Skin epidermis (tissue), 12 donors: ENCODE measurements around the gene RFNG.

Experiments used
- H3K27ac ChIP-seq, 21 experiments: fragments of 200-600 bp; sonication (generic) in 11 of 21; one replicate each; pipeline ENCODE4 v1.5.0; 2020; ENCODE audit warnings: mild to moderate bottlenecking in 3 of 21, inconsistent platforms in 2 of 21, moderate library complexity in 2 of 21
- H3K4me3 ChIP-seq, 7 experiments: fragments of 200-600 bp; sonication (generic) in 2 of 7; one replicate each; pipeline ENCODE4 v1.5.0; 2020; ENCODE audit warnings: inconsistent platforms in 2 of 7, mild to moderate bottlenecking in 2 of 7, moderate library complexity in 1 of 7

RFNG gene

GRCh38 chr17:82021900-82022309 is 29.7 kb downstream of the RFNG start:
- Histone ChIP-seq H3K4me3 (peak overlapping the region; percentile 66 to 99 (median 70)), H3K27ac (peak overlapping the region in 18 of 21 experiments; percentile 40 to 87 (median 79))

GRCh38 chr17:82021107-82021899 is 30.3 kb downstream of the RFNG start:
- H3K27ac ChIP-seq = peak overlapping the region in 8 of 21 experiments; percentile 58 to 87 (median 80)
- H3K4me3 ChIP-seq = peak overlapping the region in 5 of 7 experiments; percentile 66 to 99 (median 69)

GRCh38 chr17:82020572-82021106 is 31.0 kb downstream of the RFNG start:
- Histone ChIP-seq H3K4me3 (no peak overlapping the region), H3K27ac (no peak overlapping the region)

GRCh38 chr17:82019690-82020571 is 31.7 kb downstream of the RFNG start:
- Histone ChIP-seq H3K4me3 (no peak overlapping the region), H3K27ac (no peak overlapping the region)

- Histone ChIP-seq H3K4me3 (no peak overlapping the region), H3K27ac (no peak overlapping the region)
Measured at GRCh38 chr17:82018989-82019689, 32.5 kb downstream of the RFNG start.

GRCh38 chr17:82018152-82018988 is 33.2 kb downstream of the RFNG start:
- Histone ChIP-seq H3K4me3 (no peak overlapping the region), H3K27ac (no peak overlapping the region)

GRCh38 chr17:82017612-82018151 is 33.9 kb downstream of the RFNG start:
- Histone ChIP-seq H3K4me3 (no peak overlapping the region), H3K27ac (no peak overlapping the region)

- Histone ChIP-seq H3K4me3 (no peak overlapping the region), H3K27ac (no peak overlapping the region)
Measured at GRCh38 chr17:82016875-82017459, 34.6 kb downstream of the RFNG start.

- Histone ChIP-seq H3K4me3 (no peak overlapping the region), H3K27ac (no peak overlapping the region)
Measured at GRCh38 chr17:82016061-82016874, 35.3 kb downstream of the RFNG start.

- H3K27ac ChIP-seq = no peak overlapping the region
- H3K4me3 ChIP-seq = no peak overlapping the region
Measured at GRCh38 chr17:82015311-82015971, 36.2 kb downstream of the RFNG start.

- Histone ChIP-seq H3K4me3 (no peak overlapping the region), H3K27ac (peak overlapping the region in 2 of 21 experiments; percentile 48 to 65)
Measured at GRCh38 chr17:82014971-82015310, 36.7 kb downstream of the RFNG start.

GRCh38 chr17:82014432-82014831 is 37.2 kb downstream of the RFNG start:
- no peak overlapping the region for H3K4me3 ChIP-seq

GRCh38 chr17:82013772-82014321 is 37.8 kb downstream of the RFNG start:
- no peak overlapping the region for H3K4me3 ChIP-seq
- H3K27ac ChIP-seq = peak overlapping the region in 6 of 21 experiments; percentile 11 to 69 (median 30)

More at GRCh38 chr17:82014432-82014831, 37.2 kb downstream of the RFNG start:
- peak overlapping the region in 2 of 21 experiments; percentile 48 to 65 for H3K27ac ChIP-seq

GRCh38 chr17:82013341-82013740 is 38.3 kb downstream of the RFNG start:
- peak overlapping the region in 9 of 21 experiments; percentile 11 to 77 (median 39) for H3K27ac ChIP-seq
- no peak overlapping the region for H3K4me3 ChIP-seq

- H3K4me3 ChIP-seq = no peak overlapping the region
Measured at GRCh38 chr17:82012640-82013295, 38.8 kb downstream of the RFNG start.

GRCh38 chr17:82012261-82012639 is 39.4 kb downstream of the RFNG start:
- H3K4me3 ChIP-seq = no peak overlapping the region
- peak overlapping the region in 9 of 21 experiments; percentile 14 to 77 (median 45) for H3K27ac ChIP-seq

More at GRCh38 chr17:82012640-82013295, 38.8 kb downstream of the RFNG start:
- H3K27ac ChIP-seq = peak overlapping the region in 10 of 21 experiments; percentile 14 to 77 (median 44)
